NCI-H2227 (cell line): ENCODE results near the gene CDK8.

ENCODE experiments used
- DNase-seq: peaks from one replicate; lab custom pipeline; 2025; ENCODE audit not compliant: unreplicated experiment; lab: John Stamatoyannopoulos, UW

The CDK8 gene

DNA sequence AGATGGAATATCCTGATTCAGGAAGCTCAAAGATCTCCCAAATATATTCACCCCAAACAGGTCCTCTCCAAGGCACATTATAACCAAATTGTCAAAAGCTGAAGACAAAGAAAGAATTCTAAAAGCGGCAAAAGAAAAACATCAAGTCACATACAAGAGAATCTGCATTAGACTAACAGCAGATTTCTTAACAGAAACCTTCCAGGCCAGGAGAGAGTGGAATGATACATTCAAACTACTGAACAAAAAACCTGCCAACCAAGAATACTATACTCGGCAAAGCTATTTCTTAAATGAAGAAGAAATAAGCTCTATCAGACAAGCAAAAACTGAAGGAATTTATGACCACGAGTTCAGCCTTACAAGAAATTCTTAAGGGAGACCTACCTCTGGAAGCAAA lies 183.0 kb downstream of the CDK8 start:
- DNase-seq: no peak

DNA sequence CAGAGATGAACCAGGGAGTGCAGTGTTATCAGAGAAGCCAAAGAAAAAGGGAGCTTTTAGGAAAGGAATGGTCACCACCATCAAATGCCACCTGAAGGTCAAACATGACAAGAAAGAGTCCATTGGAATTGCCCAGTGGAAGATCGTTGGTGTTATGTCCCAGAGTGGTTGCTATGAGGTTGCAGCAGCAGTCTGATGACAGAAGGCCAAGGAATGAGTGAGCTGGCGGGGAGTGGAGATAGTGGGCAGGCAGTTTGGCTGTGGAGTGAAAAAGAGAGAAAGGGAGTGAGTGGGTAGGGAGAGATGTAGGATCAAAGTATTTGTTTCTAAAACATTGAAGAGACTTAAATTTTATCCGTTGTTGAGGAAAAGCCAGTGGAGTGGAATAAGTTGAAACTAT lies 186.2 kb downstream of the CDK8 start:
- DNase-seq: no peak

DNA sequence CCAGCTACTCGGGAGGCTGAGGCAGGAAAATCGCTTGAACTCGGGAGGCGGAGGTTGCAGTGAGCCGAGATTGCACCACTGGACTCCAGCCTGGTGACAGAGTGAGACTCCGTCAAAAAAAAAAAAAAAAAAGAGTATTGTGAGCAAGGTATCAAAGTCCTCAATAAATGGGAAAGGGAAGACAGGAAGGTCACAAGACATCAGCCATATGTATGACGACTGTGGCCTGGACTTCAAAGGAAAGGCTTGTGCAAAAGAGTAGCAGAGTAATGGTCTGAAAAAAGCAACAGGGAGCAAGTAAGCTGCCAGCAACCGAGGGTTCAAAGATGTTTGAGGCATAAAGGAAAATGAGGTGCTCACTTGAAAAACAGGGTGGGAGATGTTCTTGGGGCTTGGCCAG lies 187.5 kb downstream of the CDK8 start:
- DNase-seq: no peak

DNA sequence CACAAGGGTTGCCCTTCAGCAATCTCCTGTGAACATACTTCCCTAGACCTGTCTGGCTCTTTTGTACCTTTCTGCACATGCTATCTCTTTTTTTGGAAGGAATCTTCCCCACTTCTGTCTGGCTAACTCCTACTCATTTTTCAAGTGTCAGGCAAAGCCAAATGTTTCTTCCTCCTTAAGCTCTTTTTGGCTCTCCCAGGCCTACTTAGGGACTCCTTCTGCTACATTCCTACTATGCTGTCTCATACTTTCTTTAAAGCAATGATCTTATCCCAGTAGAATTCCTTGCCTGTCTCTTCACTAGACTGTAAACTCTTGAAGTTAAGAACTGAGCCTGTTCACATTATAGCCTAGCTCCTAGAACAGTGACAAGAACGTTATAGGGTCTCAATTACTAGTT lies 188.6 kb downstream of the CDK8 start:
- no peak for DNase-seq

DNA sequence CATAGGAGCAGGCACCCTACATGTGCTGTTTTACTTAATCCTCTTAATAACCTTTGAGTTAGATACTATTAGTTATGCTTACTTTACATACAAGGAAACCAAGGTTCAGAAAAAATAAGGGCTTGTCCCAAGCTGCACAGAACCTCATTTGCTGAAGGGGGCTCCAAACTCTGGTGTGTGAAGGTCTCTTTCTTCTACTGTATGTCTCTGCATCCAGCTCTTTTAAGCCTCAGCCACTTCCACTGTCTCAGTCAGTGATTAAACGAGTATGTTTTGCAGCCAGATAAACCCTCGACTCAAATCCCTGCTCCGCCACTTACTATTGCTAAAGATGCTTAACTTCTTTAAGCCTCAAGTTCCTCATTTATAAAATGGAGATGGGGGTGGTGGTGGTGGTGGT lies 191.2 kb downstream of the CDK8 start:
- no peak for DNase-seq

DNA sequence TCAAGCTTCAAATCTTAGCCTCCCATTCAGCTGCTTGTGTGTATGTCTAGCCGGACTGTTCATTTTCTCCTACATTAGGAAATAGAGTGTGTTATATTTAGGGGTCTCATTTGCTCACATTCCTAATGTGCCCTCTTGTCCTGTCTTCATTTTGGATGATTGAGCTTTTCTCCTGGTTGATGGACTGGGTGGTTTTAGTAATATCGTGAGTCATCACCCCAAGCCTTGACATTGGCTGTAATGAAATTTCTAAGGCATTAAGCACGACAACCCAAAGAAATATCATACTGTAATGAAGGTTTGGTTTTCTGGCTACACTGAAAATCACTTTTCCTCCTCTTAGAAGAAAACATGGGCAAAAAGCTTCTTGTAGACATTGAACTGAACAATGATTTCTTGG lies 192.8 kb downstream of the CDK8 start:
- DNase-seq: no peak

DNA sequence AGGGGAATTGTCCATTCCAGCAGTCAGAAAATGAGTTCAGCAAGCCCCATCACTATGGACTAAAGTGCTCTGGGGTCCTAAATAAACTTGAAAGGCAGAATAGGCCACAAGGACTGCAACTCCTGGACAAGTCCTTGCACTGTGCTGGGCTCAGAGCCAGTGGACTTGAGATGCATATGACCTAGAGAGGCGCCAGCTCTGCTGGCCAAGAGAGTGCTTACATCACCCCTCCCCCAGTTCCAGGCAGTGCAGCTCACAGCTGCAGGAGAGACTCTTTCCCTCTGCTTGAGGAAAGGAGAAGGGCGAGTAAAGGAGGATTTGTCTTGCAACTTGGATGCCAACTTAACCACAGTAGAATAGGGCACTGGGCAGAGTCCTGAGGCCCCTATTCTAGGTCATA lies 194.1 kb downstream of the CDK8 start:
- no peak for DNase-seq

DNA sequence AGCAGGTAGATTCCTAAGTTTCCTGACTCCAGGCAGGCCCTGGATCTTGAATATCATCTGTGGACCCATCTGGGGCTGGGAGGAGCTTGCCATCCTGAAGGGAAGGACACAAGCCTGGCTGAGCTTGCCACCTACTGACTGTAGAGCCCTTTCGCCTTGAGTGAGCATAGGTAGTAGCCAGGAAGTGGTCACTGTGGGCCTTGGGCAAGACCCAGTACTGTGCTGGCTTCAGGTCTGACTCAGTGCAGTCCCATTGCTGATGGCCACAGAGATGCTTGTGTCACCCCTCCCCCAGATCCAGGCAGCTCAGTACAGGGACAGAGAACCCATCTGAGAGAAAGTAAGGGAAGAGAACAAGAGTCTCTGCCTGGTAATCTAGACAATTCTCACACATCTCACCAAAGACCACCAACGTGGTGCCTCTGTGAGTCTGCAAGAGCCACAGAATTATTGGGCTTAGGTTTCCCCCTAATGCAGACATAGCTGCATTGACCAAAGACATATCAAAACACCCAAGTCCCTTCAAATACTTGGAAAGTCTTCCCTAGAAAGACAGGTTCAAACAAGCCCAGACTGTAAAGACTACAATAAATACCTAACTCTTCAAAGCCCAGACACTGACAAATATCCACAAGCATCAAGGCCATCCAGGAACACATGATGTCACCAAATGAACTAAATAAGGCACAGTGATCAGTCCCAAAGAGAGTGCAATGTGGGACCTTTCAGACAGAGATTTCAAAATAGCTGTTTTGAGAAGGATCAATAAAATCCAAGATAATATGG lies 195.3 kb downstream of the CDK8 start:
- no peak for DNase-seq
